Stimulated activated naive CD8-positive, alpha-beta T cell treated with anti-CD3 and anti-CD28 coated beads, Interleukin-15, amount 100 ng/mL, for 72 hours (primary cell): ENCODE results near the gene SSU72.
A peak's percentile ranks its signal among the peaks of the same experiment; 100 is the strongest.

Experiments used
- ATAC-seq: fragments of 150-1000 bp; cut with Tn5 transposase; 2 replicates; pipeline ENCODE4 v1.10.0; 2021; ENCODE audit warnings: mild to moderate bottlenecking, moderate library complexity
- DNase-seq, 2 donors: peaks; one replicate each; pipeline ENCODE4 v3.0.0; 2021 to 2022
- H3K27ac Mint-ChIP-seq, 2 donors: one replicate each; pipeline ENCODE4 v1.8.0; 2022; ENCODE audit warnings: mild to moderate bottlenecking in 2 of 2, mixed read lengths in 2 of 2, moderate library complexity in 2 of 2
- H3K27me3 Mint-ChIP-seq: one replicate; pipeline ENCODE4 v1.8.0; 2022; ENCODE audit warnings: mixed read lengths
- H3K4me1 Mint-ChIP-seq: one replicate; pipeline ENCODE4 v1.8.0; 2022; ENCODE audit warnings: mild to moderate bottlenecking, mixed read lengths
- H3K4me3 Mint-ChIP-seq, 2 donors: one replicate each; pipeline ENCODE4 v1.8.0; 2022; ENCODE audit warnings: mild to moderate bottlenecking in 2 of 2, mixed read lengths in 2 of 2, moderate library complexity in 1 of 2
- H3K9me3 Mint-ChIP-seq, 2 donors: one replicate each; pipeline ENCODE4 v1.8.0; 2022; ENCODE audit warnings: mixed read lengths in 2 of 2

SSU72 gene

GRCh38 chr1:1615256-1616044, 40.8 kb upstream of the SSU72 start, which contains the start of gene MIB2:
Gene MIB2, plus strand, starts transcription at chr1:1615500. Its CDS starts 7,953 bp downstream, at chr1:1623453.
- DNase-seq (peak; percentile 98), ATAC-seq (peak; percentile 91)
- Mint-ChIP-seq H3K4me3 (peak within 1 kb of the TSS; percentile 88 to 97), H3K4me1 (peaks cover 41% of the 10 kb centered on the region), H3K27me3 (no peaks in the 10 kb centered on the region), H3K27ac (peak within 1 kb of the TSS; percentile 97 to 98), H3K9me3 (no peaks in the 10 kb centered on the region)

- Mint-ChIP-seq H3K27me3 (no peaks in the 10 kb centered on the region), H3K9me3 (no peaks in the 10 kb centered on the region), H3K4me3 (peak overlapping the region; percentile 88 to 97), H3K4me1 (peaks cover 41% of the 10 kb centered on the region), H3K27ac (peak overlapping the region; percentile 97)
- DNase-seq (no peak), ATAC-seq (no peak)
Measured at GRCh38 chr1:1614954-1615255, 40.2 kb upstream of the SSU72 start.

- DNase-seq = peak; percentile 64 to 69
- Mint-ChIP-seq H3K4me1 (peaks cover 41% of the 10 kb centered on the region), H3K9me3 (no peaks in the 10 kb centered on the region), H3K4me3 (peak overlapping the region; percentile 88 to 97), H3K27ac (peak overlapping the region; percentile 97), H3K27me3 (no peaks in the 10 kb centered on the region)
- peak; percentile 17 for ATAC-seq
Measured at GRCh38 chr1:1614204-1614953, 39.7 kb upstream of the SSU72 start.

GRCh38 chr1:1613509-1614082, 38.9 kb upstream of the SSU72 start:
- Mint-ChIP-seq H3K4me3 (peak overlapping the region; percentile 88 to 97), H3K4me1 (peaks cover 41% of the 10 kb centered on the region), H3K9me3 (no peaks in the 10 kb centered on the region), H3K27me3 (no peaks in the 10 kb centered on the region), H3K27ac (peak overlapping the region in 1 of 2 donors; percentile 97)
- ATAC-seq (no peak), DNase-seq (no peak)

- H3K4me3 Mint-ChIP-seq = no peak overlapping the region
- no peaks in the 10 kb centered on the region for H3K27me3 Mint-ChIP-seq
- H3K27ac Mint-ChIP-seq = no peak overlapping the region
- DNase-seq (no peak), ATAC-seq (no peak)
- no peaks in the 10 kb centered on the region for H3K9me3 Mint-ChIP-seq
- H3K4me1 Mint-ChIP-seq = peaks cover 41% of the 10 kb centered on the region
Measured at GRCh38 chr1:1612104-1612400, 37.4 kb upstream of the SSU72 start.

GRCh38 chr1:1610796-1611195, 36.1 kb upstream of the SSU72 start:
- no peak overlapping the region for H3K27ac Mint-ChIP-seq
- no peak for DNase-seq
- H3K4me3 Mint-ChIP-seq = no peak overlapping the region

GRCh38 chr1:1609822-1610485, 35.3 kb upstream of the SSU72 start:
- H3K4me1 Mint-ChIP-seq = peaks cover 39% of the 10 kb centered on the region
- H3K27ac Mint-ChIP-seq = no peak overlapping the region
- H3K4me3 Mint-ChIP-seq = no peak overlapping the region
- no peak for ATAC-seq
- H3K9me3 Mint-ChIP-seq = no peaks in the 10 kb centered on the region
- DNase-seq = no peak
- no peaks in the 10 kb centered on the region for H3K27me3 Mint-ChIP-seq

More at GRCh38 chr1:1610796-1611195, 36.1 kb upstream of the SSU72 start:
- ATAC-seq = no peak
- H3K4me1 Mint-ChIP-seq = peaks cover 39% of the 10 kb centered on the region
- H3K27me3 Mint-ChIP-seq = no peaks in the 10 kb centered on the region
- H3K9me3 Mint-ChIP-seq = no peaks in the 10 kb centered on the region

GRCh38 chr1:1606232-1606631, 31.6 kb upstream of the SSU72 start:
- Mint-ChIP-seq H3K9me3 (no peaks in the 10 kb centered on the region), H3K4me1 (peaks cover 24% of the 10 kb centered on the region), H3K4me3 (no peak overlapping the region), H3K27ac (peak overlapping the region in 1 of 2 donors; percentile 99), H3K27me3 (no peaks in the 10 kb centered on the region)
- no peak for DNase-seq
- ATAC-seq = no peak

GRCh38 chr1:1605724-1606123, 31.1 kb upstream of the SSU72 start:
- no peak for ATAC-seq
- Mint-ChIP-seq H3K27me3 (peaks cover 3% of the 10 kb centered on the region), H3K4me3 (no peak overlapping the region), H3K4me1 (peaks cover 27% of the 10 kb centered on the region), H3K9me3 (no peaks in the 10 kb centered on the region), H3K27ac (no peak overlapping the region)
- DNase-seq = no peak

GRCh38 chr1:1605034-1605591, 30.4 kb upstream of the SSU72 start:
- Mint-ChIP-seq H3K27me3 (peaks cover 6% of the 10 kb centered on the region), H3K27ac (no peak overlapping the region), H3K4me3 (peak overlapping the region in 1 of 2 donors; percentile 47), H3K9me3 (no peaks in the 10 kb centered on the region), H3K4me1 (peaks cover 29% of the 10 kb centered on the region)
- DNase-seq = no peak
- no peak for ATAC-seq

GRCh38 chr1:1604374-1605033, 29.8 kb upstream of the SSU72 start:
- ATAC-seq (no peak), DNase-seq (no peak)
- Mint-ChIP-seq H3K27me3 (peaks cover 6% of the 10 kb centered on the region), H3K27ac (no peak overlapping the region), H3K9me3 (no peaks in the 10 kb centered on the region), H3K4me3 (no peak overlapping the region), H3K4me1 (peaks cover 29% of the 10 kb centered on the region)

- Mint-ChIP-seq H3K27ac (no peak overlapping the region), H3K4me3 (no peak overlapping the region)
- ATAC-seq = no peak
Measured at GRCh38 chr1:1603671-1604373, 29.2 kb upstream of the SSU72 start.

GRCh38 chr1:1602968-1603506, 28.4 kb upstream of the SSU72 start:
- H3K27ac Mint-ChIP-seq = no peak overlapping the region
- peaks cover 36% of the 10 kb centered on the region for H3K4me1 Mint-ChIP-seq
- ATAC-seq (no peak), DNase-seq (no peak)
- H3K27me3 Mint-ChIP-seq = peaks cover 16% of the 10 kb centered on the region
- H3K9me3 Mint-ChIP-seq = no peaks in the 10 kb centered on the region
- H3K4me3 Mint-ChIP-seq = peak overlapping the region in 1 of 2 donors; percentile 13

More at GRCh38 chr1:1603671-1604373, 29.2 kb upstream of the SSU72 start:
- peaks cover 34% of the 10 kb centered on the region for H3K4me1 Mint-ChIP-seq
- H3K9me3 Mint-ChIP-seq = no peaks in the 10 kb centered on the region
- no peak for DNase-seq
- H3K27me3 Mint-ChIP-seq = peaks cover 12% of the 10 kb centered on the region

GRCh38 chr1:1602304-1602967, 27.8 kb upstream of the SSU72 start:
- ATAC-seq (no peak), DNase-seq (no peak)
- H3K27me3 Mint-ChIP-seq = peaks cover 16% of the 10 kb centered on the region
- no peak overlapping the region for H3K27ac Mint-ChIP-seq
- H3K4me1 Mint-ChIP-seq = peaks cover 36% of the 10 kb centered on the region
- H3K4me3 Mint-ChIP-seq = peak overlapping the region in 1 of 2 donors; percentile 13
- H3K9me3 Mint-ChIP-seq = no peaks in the 10 kb centered on the region
